ENCODE measurements around the gene GCNT3. TPM values are rescaled to one million over a fixed set of nuclear protein-coding genes. Genes with fewer than 3 reads are reported as not detected.

Gene GCNT3
- total RNA-seq (2014; rRNA removed; shearing (Covaris generic)): not detected in 2 replicates

- no peak for DNase-seq (ENCODE audit: low spot score)
- in situ Hi-C loops (cut with HindIII; ENCODE audit: low sequenced_read_pairs): no loop called here
These were observed at the start of gene GCNT3 for GRCh38 chr15:59611276-59612260. Gene GCNT3 (plus strand): TSS chr15:59611783. CDS start chr15:59618239, 6,456 bp downstream.

GRCh38 chr15:59562448-59563186 is 49.0 kb upstream of the GCNT3 start:
- no peak for DNase-seq (ENCODE audit: low spot score)
- in situ Hi-C loops (cut with HindIII; ENCODE audit: low sequenced_read_pairs): no loop called here

GRCh38 chr15:59565299-59565698 is 46.3 kb upstream of the GCNT3 start:
- no peak for DNase-seq (ENCODE audit: low spot score)
- in situ Hi-C loops (cut with HindIII; ENCODE audit: low sequenced_read_pairs): no loop called here

GRCh38 chr15:59567324-59567723 is 44.3 kb upstream of the GCNT3 start:
- DNase-seq (ENCODE audit: low spot score): no peak
- in situ Hi-C loops (cut with HindIII; ENCODE audit: low sequenced_read_pairs): no loop called here

- DNase-seq (ENCODE audit: low spot score): no peak
- in situ Hi-C loops (cut with HindIII; ENCODE audit: low sequenced_read_pairs): no loop called here
These were observed 42.1 kb upstream of the GCNT3 start for GRCh38 chr15:59569477-59569876.

- no peak for DNase-seq (ENCODE audit: low spot score)
- in situ Hi-C loops (cut with HindIII; ENCODE audit: low sequenced_read_pairs): no loop called here
These were observed 41.3 kb upstream of the GCNT3 start for GRCh38 chr15:59570315-59570714.

- no peak for DNase-seq (ENCODE audit: low spot score)
- in situ Hi-C loops (cut with HindIII; ENCODE audit: low sequenced_read_pairs): no loop called here
These were observed 40.0 kb upstream of the GCNT3 start for GRCh38 chr15:59571606-59572005.

- DNase-seq (ENCODE audit: low spot score): no peak
- in situ Hi-C loops (cut with HindIII; ENCODE audit: low sequenced_read_pairs): no loop called here
These were observed 28.5 kb upstream of the GCNT3 start for GRCh38 chr15:59583088-59583487.

- in situ Hi-C loops (cut with HindIII; ENCODE audit: low sequenced_read_pairs): no loop called here
- no peak for DNase-seq (ENCODE audit: low spot score)
These were observed 24.3 kb upstream of the GCNT3 start for GRCh38 chr15:59587085-59587826.

- no peak for DNase-seq (ENCODE audit: low spot score)
- in situ Hi-C loops (cut with HindIII; ENCODE audit: low sequenced_read_pairs): no loop called here
These were observed 21.6 kb upstream of the GCNT3 start for GRCh38 chr15:59590027-59590426.

GRCh38 chr15:59591356-59591755 is 20.2 kb upstream of the GCNT3 start:
- in situ Hi-C loops (cut with HindIII; ENCODE audit: low sequenced_read_pairs): no loop called here
- DNase-seq (ENCODE audit: low spot score): no peak

GRCh38 chr15:59594493-59594942 is 17.1 kb upstream of the GCNT3 start:
- no peak for DNase-seq (ENCODE audit: low spot score)
- in situ Hi-C loops (cut with HindIII; ENCODE audit: low sequenced_read_pairs): no loop called here

GRCh38 chr15:59594991-59595390 is 16.6 kb upstream of the GCNT3 start:
- in situ Hi-C loops (cut with HindIII; ENCODE audit: low sequenced_read_pairs): no loop called here
- no peak for DNase-seq (ENCODE audit: low spot score)

- no peak for DNase-seq (ENCODE audit: low spot score)
- in situ Hi-C loops (cut with HindIII; ENCODE audit: low sequenced_read_pairs): no loop called here
These were observed 16.1 kb upstream of the GCNT3 start for GRCh38 chr15:59595434-59595915.

- no peak for DNase-seq (ENCODE audit: low spot score)
- in situ Hi-C loops (cut with HindIII; ENCODE audit: low sequenced_read_pairs): no loop called here
These were observed 14.9 kb upstream of the GCNT3 start for GRCh38 chr15:59596640-59597039.

GRCh38 chr15:59598461-59598860 is 13.1 kb upstream of the GCNT3 start:
- in situ Hi-C loops (cut with HindIII; ENCODE audit: low sequenced_read_pairs): no loop called here
- DNase-seq (ENCODE audit: low spot score): no peak

GRCh38 chr15:59605994-59606393 is 5.6 kb upstream of the GCNT3 start:
- in situ Hi-C loops (cut with HindIII; ENCODE audit: low sequenced_read_pairs): no loop called here
- DNase-seq (ENCODE audit: low spot score): no peak

GRCh38 chr15:59609730-59610712 is 1.6 kb upstream of the GCNT3 start:
- no peak for DNase-seq (ENCODE audit: low spot score)
- in situ Hi-C loops (cut with HindIII; ENCODE audit: low sequenced_read_pairs): no loop called here

Measured in G401 (cell line).